ENCODE measurements around the gene PTHLH.

The PTHLH gene

GRCh38 chr12:27967551-27968054, 4.9 kb downstream of the PTHLH start:
- Histone ChIP-seq H3K4me1 (ENCODE audit: control insufficient read depth in 1 of 2, insufficient read depth in 2 of 2, low read length in 2 of 2) (peaks cover 4 to 11% of the 10 kb centered on the region in 2 experiments), H4K12ac (ENCODE audit: low read depth, low read length) (no peak overlapping the region), H3K27me3 (ENCODE audit: insufficient read depth, low read length) (peaks cover 25% of the 10 kb centered on the region), H2BK5ac (ENCODE audit: low read depth, low read length, poor library complexity) (no peak overlapping the region), H3K14ac (ENCODE audit: low read length) (no peak overlapping the region), H3K4ac (ENCODE audit: low read depth, low read length) (no peak overlapping the region), H3K36me3 (ENCODE audit: control insufficient read depth in 1 of 2, insufficient read depth in 2 of 2, low read length in 2 of 2) (peaks cover 3 to 4% of the 10 kb centered on the region in 2 experiments), H3K27ac (ENCODE audit: low read depth, low read length) (no peak overlapping the region), H3K79me1 (ENCODE audit: low read length) (peaks cover 12% of the 10 kb centered on the region), H3K9me3 (ENCODE audit: insufficient read depth, low read depth, low read length) (no peaks in the 10 kb centered on the region), H3K23ac (ENCODE audit: low read length) (no peak overlapping the region), H4K8ac (ENCODE audit: low read depth, low read length) (no peak overlapping the region), H2BK120ac (ENCODE audit: insufficient read depth, low read length, poor library complexity) (no peak overlapping the region), H3K18ac (ENCODE audit: low read length) (no peak overlapping the region), H4K91ac (ENCODE audit: low read depth, low read length) (no peak overlapping the region), H2BK12ac (ENCODE audit: low read length) (no peak overlapping the region), H2AK5ac (ENCODE audit: low read length) (no peak overlapping the region), H3K9ac (ENCODE audit: low read length) (no peak overlapping the region), H3K4me2 (ENCODE audit: low read length) (no peak overlapping the region), H3K4me3 (ENCODE audit: low read depth, low read length) (no peak overlapping the region), H2AFZ (ENCODE audit: insufficient read depth, low read length, poor library complexity) (no peak overlapping the region), H3K79me2 (ENCODE audit: control insufficient read depth, insufficient read depth, low read length, poor library complexity) (no peaks in the 10 kb centered on the region)
- no CpG with 5 or more reads among the region's 2 CpGs for WGBS (ENCODE audit: extremely low coverage, insufficient coverage, insufficient read length)
- DNase-seq: no peak

GRCh38 chr12:27966870-27967269, 5.7 kb downstream of the PTHLH start:
- peaks cover 12% of the 10 kb centered on the region for H3K79me1 ChIP-seq (ENCODE audit: low read length)
- WGBS (ENCODE audit: extremely low coverage, insufficient coverage, insufficient read length): no CpG with 5 or more reads among the region's 2 CpGs
- no peak overlapping the region for H3K23ac ChIP-seq (ENCODE audit: low read length)
- no peak overlapping the region for H3K18ac ChIP-seq (ENCODE audit: low read length)
- no peak overlapping the region for H3K4me2 ChIP-seq (ENCODE audit: low read length)
- no peaks in the 10 kb centered on the region for H3K79me2 ChIP-seq (ENCODE audit: control insufficient read depth, insufficient read depth, low read length, poor library complexity)
- no peaks in the 10 kb centered on the region for H3K9me3 ChIP-seq (ENCODE audit: insufficient read depth, low read depth, low read length)
- no peak overlapping the region for H4K8ac ChIP-seq (ENCODE audit: low read depth, low read length)
- H3K14ac ChIP-seq (ENCODE audit: low read length): no peak overlapping the region
- no peak overlapping the region for H3K27ac ChIP-seq (ENCODE audit: low read depth, low read length)
- H4K12ac ChIP-seq (ENCODE audit: low read depth, low read length): no peak overlapping the region
- no peak overlapping the region for H2BK12ac ChIP-seq (ENCODE audit: low read length)
- no peak overlapping the region for H3K9ac ChIP-seq (ENCODE audit: low read length)
- H3K4me3 ChIP-seq (ENCODE audit: low read depth, low read length): no peak overlapping the region
- peaks cover 4 to 11% of the 10 kb centered on the region in 2 experiments for H3K4me1 ChIP-seq (ENCODE audit: control insufficient read depth in 1 of 2, insufficient read depth in 2 of 2, low read length in 2 of 2)
- no peak overlapping the region for H2BK120ac ChIP-seq (ENCODE audit: insufficient read depth, low read length, poor library complexity)
- H3K36me3 ChIP-seq (ENCODE audit: control insufficient read depth in 1 of 2, insufficient read depth in 2 of 2, low read length in 2 of 2): peaks cover 3 to 4% of the 10 kb centered on the region in 2 experiments
- peaks cover 25% of the 10 kb centered on the region for H3K27me3 ChIP-seq (ENCODE audit: insufficient read depth, low read length)
- H2BK5ac ChIP-seq (ENCODE audit: low read depth, low read length, poor library complexity): no peak overlapping the region
- peak in 1 of 2 donors; percentile 68 for DNase-seq
- no peak overlapping the region for H2AFZ ChIP-seq (ENCODE audit: insufficient read depth, low read length, poor library complexity)
- H2AK5ac ChIP-seq (ENCODE audit: low read length): no peak overlapping the region
- H3K4ac ChIP-seq (ENCODE audit: low read depth, low read length): no peak overlapping the region
- H4K91ac ChIP-seq (ENCODE audit: low read depth, low read length): no peak overlapping the region

GRCh38 chr12:27965966-27966365, 6.6 kb downstream of the PTHLH start:
- no peak overlapping the region for H4K8ac ChIP-seq (ENCODE audit: low read depth, low read length)
- no peak overlapping the region for H3K14ac ChIP-seq (ENCODE audit: low read length)
- no peak overlapping the region for H2BK120ac ChIP-seq (ENCODE audit: insufficient read depth, low read length, poor library complexity)
- no peak overlapping the region for H4K91ac ChIP-seq (ENCODE audit: low read depth, low read length)
- WGBS (ENCODE audit: extremely low coverage, insufficient coverage, insufficient read length): no CpG with 5 or more reads among the region's 2 CpGs
- no peak overlapping the region for H3K18ac ChIP-seq (ENCODE audit: low read length)
- no peak overlapping the region for H3K4me3 ChIP-seq (ENCODE audit: low read depth, low read length)
- peaks cover 4 to 9% of the 10 kb centered on the region in 2 experiments for H3K4me1 ChIP-seq (ENCODE audit: control insufficient read depth in 1 of 2, insufficient read depth in 2 of 2, low read length in 2 of 2)
- no peaks in the 10 kb centered on the region for H3K79me2 ChIP-seq (ENCODE audit: control insufficient read depth, insufficient read depth, low read length, poor library complexity)
- H2BK12ac ChIP-seq (ENCODE audit: low read length): no peak overlapping the region
- H3K4ac ChIP-seq (ENCODE audit: low read depth, low read length): no peak overlapping the region
- H3K9me3 ChIP-seq (ENCODE audit: insufficient read depth, low read depth, low read length): no peaks in the 10 kb centered on the region
- no peak for DNase-seq
- no peak overlapping the region for H3K23ac ChIP-seq (ENCODE audit: low read length)
- H3K36me3 ChIP-seq (ENCODE audit: control insufficient read depth in 1 of 2, insufficient read depth in 2 of 2, low read length in 2 of 2): peaks cover 3 to 4% of the 10 kb centered on the region in 2 experiments
- no peak overlapping the region for H3K4me2 ChIP-seq (ENCODE audit: low read length)
- peaks cover 10% of the 10 kb centered on the region for H3K79me1 ChIP-seq (ENCODE audit: low read length)
- no peak overlapping the region for H3K27ac ChIP-seq (ENCODE audit: low read depth, low read length)
- no peak overlapping the region for H2AK5ac ChIP-seq (ENCODE audit: low read length)
- H3K9ac ChIP-seq (ENCODE audit: low read length): no peak overlapping the region
- no peak overlapping the region for H2BK5ac ChIP-seq (ENCODE audit: low read depth, low read length, poor library complexity)
- H3K27me3 ChIP-seq (ENCODE audit: insufficient read depth, low read length): peaks cover 18% of the 10 kb centered on the region
- H2AFZ ChIP-seq (ENCODE audit: insufficient read depth, low read length, poor library complexity): no peak overlapping the region
- H4K12ac ChIP-seq (ENCODE audit: low read depth, low read length): no peak overlapping the region

GRCh38 chr12:27965411-27965810, 7.1 kb downstream of the PTHLH start:
- Histone ChIP-seq H3K9me3 (ENCODE audit: insufficient read depth, low read depth, low read length) (no peaks in the 10 kb centered on the region), H3K4ac (ENCODE audit: low read depth, low read length) (no peak overlapping the region), H3K27me3 (ENCODE audit: insufficient read depth, low read length) (peaks cover 13% of the 10 kb centered on the region), H2BK120ac (ENCODE audit: insufficient read depth, low read length, poor library complexity) (no peak overlapping the region), H3K4me2 (ENCODE audit: low read length) (no peak overlapping the region), H3K36me3 (ENCODE audit: control insufficient read depth in 1 of 2, insufficient read depth in 2 of 2, low read length in 2 of 2) (peaks cover 3 to 4% of the 10 kb centered on the region in 2 experiments), H4K91ac (ENCODE audit: low read depth, low read length) (no peak overlapping the region), H4K8ac (ENCODE audit: low read depth, low read length) (no peak overlapping the region), H2BK12ac (ENCODE audit: low read length) (no peak overlapping the region), H3K18ac (ENCODE audit: low read length) (no peak overlapping the region), H3K9ac (ENCODE audit: low read length) (no peak overlapping the region), H4K12ac (ENCODE audit: low read depth, low read length) (no peak overlapping the region), H3K79me2 (ENCODE audit: control insufficient read depth, insufficient read depth, low read length, poor library complexity) (no peaks in the 10 kb centered on the region), H3K4me3 (ENCODE audit: low read depth, low read length) (no peak overlapping the region), H2BK5ac (ENCODE audit: low read depth, low read length, poor library complexity) (no peak overlapping the region), H3K14ac (ENCODE audit: low read length) (no peak overlapping the region), H3K27ac (ENCODE audit: low read depth, low read length) (no peak overlapping the region), H2AK5ac (ENCODE audit: low read length) (no peak overlapping the region), H2AFZ (ENCODE audit: insufficient read depth, low read length, poor library complexity) (no peak overlapping the region), H3K79me1 (ENCODE audit: low read length) (peaks cover 5% of the 10 kb centered on the region), H3K4me1 (ENCODE audit: control insufficient read depth in 1 of 2, insufficient read depth in 2 of 2, low read length in 2 of 2) (peaks cover 4 to 9% of the 10 kb centered on the region in 2 experiments), H3K23ac (ENCODE audit: low read length) (no peak overlapping the region)
- WGBS (ENCODE audit: extremely low coverage, insufficient coverage, insufficient read length): no CpG with 5 or more reads among the region's 1 CpG
- DNase-seq: peak in 1 of 2 donors; percentile 37
